GM21528 (cell line): Measurements from ENCODE around the gene TSC22D4.

Source experiments
- ATAC-seq: cut with Tn5 transposase; IDR thresholded peaks from one replicate; pipeline ENCODE4 v1.9.1; 2021; ENCODE audit warnings: mild to moderate bottlenecking, moderate library complexity; ENCODE audit not compliant: unreplicated experiment, low FRiP score

TSC22D4 gene

DNA sequence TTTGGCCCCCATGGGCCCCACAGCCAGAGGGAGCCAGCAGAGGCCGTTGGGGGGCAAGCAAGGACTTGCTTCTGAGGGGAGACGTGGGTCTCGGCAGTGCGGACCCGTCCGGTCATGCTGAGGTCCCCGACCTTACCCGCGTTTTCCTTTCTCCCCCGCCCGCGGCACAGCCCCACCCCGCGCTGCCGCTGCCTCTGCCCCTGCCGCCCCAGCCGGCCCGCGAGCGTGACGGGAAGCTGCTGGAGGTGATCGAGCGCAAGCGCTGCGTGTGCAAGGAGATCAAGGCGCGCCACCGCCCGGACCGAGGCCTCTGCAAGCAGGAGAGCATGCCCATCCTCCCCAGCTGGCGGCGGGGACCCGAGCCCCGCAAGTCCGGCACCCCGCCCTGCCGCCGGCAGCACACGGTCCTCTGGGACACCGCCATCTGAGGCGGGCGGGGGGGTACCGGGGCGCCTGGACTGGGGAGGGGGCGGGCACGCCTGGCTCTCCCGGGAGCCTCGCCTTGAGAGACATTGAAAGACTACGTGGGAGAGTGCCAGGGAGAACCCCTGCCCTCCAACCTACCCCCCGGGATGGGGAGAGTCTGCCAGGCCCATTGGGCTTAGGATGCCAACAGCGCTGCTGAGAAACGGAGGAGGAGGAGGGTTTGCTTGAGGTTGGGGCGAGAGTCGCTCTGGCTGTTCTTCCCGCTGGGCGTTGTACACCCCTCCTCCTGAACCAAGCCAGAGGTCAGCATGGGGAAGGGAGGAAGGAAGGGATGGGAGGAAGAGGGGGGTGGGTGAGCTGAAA, 14.7 kb upstream of the TSC22D4 start:
- ATAC-seq = no peak

DNA sequence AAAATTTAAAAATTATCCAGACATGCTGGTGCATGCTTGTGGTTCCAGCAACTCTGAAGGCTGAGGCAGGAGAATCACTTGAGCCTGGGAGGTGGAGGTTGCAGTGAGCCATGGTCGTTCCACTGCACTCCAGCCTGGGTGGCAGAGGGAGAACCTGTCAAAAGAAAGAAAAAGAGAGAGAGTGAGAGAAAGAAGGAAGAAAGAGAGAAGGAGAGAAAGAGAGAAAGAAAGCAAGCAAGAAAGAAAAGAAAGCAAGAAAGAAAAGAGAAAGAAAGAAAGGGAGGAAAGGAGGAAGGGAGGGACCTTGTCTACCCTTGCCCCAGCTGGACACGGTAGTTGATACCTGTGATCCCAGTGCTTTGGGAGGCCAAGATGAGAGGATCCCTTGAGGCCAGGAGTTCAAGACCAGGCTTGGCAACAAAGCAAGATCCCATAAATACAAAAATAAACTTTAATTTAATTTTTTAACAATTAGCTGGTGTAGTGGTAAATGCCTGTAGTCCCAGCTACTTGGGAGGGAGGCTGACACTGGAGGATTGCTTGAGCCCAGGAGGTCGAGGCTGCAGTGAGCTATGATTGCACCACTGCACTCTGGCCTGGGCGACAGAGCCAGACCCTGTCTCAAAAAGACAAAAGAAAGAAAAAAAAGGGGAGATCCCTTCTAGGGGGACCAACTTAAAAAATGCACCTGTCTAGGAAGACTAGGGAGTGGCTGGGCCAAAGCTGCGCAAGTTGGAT, 13.9 kb upstream of the TSC22D4 start:
- ATAC-seq = no peak

DNA sequence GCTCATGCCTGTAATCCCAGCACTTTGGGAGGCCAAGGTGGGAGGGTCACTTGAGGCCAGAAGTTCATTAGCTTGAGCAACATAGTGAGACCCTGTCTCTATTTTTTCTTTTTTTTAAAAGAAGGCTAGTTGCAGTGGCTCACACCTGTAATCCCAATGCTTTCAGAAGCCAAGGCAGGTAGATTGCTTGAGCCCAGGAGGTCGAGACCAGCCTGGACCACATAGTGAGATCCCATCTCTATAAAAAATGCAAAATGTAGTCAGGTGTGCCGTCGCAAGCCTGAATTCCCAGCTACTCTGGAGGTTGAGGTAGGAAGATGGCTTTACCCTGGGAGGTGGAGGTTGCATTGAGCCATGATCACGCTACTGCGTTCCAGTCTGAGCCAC, 12.2 kb upstream of the TSC22D4 start:
- no peak for ATAC-seq

DNA sequence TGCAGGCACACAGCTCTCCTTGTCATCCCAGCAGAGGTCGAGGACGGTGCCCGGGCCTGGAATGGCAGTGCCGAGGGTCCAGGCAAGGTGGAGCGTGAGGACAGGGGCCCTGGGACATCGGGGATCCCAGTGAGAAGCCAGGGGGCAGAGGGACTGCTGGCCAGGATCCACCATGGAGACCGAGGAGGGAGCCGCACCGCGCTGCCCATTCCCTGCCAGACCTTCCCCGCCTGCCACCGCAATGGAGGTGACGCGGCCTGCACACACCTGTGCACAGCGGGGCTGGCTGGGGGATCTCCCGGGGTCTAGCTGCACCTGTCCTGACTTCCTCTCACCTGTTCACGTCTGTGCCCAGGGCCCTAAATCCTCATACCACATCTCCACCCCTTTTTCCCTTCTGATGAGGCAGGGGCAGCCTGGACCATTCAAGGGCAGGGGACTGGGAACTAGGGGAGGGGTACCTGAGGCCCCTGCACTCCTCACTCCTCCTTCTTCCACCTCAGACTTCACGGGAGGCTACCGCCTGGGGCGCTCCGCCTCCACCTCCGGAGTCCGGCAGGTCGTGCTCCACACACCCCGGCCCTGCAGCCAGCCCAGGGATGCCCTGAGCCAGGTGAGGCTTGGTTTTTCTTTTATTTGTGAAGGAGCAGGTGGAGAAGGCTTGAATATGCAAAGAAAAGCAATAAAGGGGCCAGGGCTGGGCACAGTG, 11.6 kb upstream of the TSC22D4 start:
- ATAC-seq = no peak

DNA sequence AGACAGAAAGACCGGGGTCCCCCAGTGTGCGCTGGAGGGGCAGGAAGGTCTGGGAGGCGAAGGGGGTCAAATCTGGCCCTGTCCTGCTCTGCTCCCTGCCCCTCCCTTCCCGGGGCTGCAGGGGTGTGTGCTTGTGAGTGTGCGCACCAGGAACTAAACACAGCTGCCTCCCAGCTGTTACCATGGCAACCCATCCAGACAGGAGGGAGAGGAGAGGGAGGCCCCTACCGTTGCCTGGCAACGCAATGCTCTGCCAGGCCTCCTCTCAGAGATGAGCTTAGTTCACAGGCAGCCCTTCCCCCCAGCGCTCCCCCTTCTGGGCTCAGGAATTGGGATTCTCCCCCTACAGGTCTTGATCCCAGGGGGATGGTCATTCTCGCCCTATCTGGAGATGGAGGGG, 10.8 kb upstream of the TSC22D4 start:
- no peak for ATAC-seq

DNA sequence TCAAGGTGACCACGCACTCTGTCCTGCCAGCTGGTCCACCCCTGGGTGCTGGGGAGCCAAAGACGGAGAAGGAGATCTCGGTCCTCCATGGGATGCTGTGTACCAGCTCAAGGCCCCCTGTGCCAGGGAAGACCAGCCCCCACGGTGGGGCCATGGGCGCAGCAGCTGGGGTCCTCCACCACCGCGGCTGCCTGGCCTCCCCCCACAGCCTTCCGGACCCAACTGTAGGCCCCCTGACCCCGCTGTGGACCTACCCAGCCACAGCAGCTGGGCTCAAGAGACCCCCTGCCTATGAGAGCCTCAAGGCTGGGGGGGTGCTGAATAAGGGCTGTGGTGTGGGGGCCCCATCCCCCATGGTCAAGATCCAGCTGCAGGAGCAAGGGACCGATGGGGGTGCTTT, 10.1 kb upstream of the TSC22D4 start:
- ATAC-seq = no peak

GRCh38 chr7:100488333-100489095, 9.5 kb upstream of the TSC22D4 start:
- no peak for ATAC-seq

DNA sequence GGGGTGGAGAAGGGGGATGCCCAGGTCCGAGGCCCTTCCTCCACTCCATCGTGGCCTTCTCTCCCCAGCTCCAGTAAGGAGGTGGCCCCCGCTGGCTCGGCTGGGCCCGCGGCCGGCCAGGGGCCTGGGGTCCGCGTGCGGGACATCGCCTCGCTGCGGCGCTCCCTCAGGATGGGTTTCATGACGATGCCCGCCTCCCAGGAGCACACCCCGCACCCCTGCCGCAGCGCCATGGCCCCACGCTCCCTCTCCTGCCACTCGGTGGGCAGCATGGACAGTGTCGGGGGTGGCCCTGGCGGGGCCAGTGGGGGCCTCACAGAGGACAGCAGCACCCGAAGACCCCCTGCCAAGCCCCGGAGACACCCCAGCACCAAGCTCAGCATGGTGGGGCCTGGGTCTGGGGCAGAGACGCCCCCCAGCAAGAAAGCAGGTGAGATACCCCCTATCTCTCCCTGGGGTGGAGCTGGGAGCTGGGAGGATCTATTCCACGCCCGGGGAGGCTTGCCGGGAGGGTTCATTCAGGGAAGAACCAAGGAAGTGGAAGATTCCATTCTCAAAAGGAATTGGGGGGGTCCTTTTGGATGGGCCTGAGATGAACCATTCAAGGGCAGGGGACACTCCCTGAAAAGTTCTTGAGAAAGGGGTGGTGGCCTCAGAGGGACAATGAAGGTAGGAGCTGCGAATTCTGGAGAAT, 7.9 kb upstream of the TSC22D4 start:
- no peak for ATAC-seq

GRCh38 chr7:100486111-100486636, 7.2 kb upstream of the TSC22D4 start:
- no peak for ATAC-seq

- ATAC-seq = no peak
Measured at GRCh38 chr7:100485471-100485876, 6.5 kb upstream of the TSC22D4 start.

DNA sequence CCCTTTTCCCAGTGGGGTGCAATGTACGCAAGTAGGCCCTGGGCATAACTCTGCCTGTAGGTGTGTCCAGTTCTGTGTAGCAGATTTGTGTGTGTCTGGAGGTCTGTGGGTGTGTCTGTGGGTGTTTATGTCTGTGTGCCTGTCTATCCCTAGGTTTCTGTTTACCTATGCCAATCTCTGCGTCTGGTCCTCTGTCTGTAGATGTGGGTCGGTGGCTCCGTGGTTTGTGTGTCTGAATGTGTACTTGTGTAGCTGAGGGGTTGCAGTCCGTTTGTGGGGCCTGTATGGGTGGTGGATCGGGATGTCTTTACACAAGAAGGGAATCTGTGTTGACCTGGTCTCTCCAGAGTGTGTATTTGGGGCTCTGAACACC, 5.6 kb upstream of the TSC22D4 start:
- ATAC-seq = no peak

DNA sequence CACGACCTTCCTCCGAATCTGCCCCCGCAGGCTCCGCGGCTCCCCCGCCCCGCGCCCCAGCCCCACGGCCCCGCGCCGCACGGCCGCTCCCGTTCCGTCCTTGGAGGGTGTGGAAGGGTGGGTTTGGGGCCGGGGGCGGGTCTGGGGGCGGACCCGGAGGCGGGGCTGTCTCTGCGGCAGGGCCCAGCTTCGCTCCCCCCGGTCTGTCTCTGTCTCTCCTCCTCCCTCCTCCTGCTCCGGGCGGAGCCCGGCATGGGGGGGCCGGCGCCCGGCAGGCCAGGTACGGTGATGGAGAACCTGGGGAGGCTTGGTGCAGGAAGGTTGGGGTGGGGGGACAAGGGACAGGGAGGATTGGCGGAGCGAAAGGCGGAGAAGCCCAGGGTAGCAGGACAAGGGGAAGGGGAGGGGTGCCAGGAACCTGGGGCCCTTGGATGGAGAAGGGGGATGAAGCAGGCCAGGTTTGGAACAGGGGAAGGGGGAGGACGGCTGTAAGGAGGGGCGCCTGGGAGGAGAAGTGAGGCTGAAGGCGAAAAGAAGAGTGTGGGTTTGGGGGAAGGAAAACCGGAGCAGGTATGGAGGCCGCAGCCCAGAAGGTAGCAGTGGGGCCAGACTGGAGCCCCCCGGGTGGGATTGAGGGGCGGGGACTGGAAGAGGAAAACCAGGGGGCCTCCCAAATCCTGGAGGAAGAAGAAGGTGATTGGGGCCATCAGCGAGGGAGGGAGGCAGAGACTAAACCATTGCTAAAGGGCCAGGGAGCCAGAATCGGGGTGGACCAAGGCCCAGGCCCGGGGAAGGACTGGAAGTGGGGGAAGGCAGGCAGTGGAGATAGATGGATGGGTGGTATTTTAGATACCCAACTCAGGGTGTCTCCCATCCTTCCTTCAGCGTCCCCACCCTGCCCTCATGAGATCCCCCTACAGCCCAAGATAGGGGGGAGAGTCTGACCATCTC, 5.0 kb upstream of the TSC22D4 start, which contains the start of gene NYAP1:
TSS of gene NYAP1 (plus strand) at position 206 of the 951 bp plus-strand sequence. CDS start 1,385 bp downstream, outside the sequence.
- ATAC-seq = no peak

DNA sequence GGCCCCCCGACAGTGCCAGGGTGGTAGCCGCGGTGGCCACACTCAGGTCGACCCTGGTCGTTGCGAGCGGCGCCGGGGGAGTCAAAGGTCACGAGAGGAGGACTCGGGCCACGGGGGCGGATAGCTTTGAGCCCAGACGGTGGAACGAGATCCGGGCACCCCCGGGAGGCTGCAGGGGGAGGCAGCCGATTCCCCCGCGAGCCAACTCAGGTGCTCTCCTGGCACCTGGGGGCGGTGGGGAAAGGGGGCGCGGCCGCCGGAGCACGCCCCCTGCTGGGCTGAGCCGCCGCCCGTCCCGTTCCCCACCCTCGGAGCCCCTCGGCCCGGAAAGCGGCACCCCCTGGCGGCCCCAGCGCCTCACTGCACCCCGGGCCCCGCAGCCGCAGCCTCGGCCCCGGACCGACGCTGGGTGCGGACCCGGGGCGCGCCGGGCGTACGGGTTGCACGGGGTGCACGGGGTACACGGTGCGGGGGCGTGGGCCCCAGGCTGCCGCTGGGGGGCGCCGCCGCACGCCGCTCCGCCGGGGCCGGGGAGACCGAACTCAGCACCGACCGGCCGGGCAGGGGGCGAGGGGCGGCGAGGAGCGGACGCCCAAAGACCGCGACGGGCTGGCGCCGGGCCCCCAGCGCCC, 4.2 kb upstream of the TSC22D4 start:
- ATAC-seq = peak; percentile 48

- ATAC-seq = no peak
Measured at GRCh38 chr7:100482728-100483089, 3.7 kb upstream of the TSC22D4 start.

DNA sequence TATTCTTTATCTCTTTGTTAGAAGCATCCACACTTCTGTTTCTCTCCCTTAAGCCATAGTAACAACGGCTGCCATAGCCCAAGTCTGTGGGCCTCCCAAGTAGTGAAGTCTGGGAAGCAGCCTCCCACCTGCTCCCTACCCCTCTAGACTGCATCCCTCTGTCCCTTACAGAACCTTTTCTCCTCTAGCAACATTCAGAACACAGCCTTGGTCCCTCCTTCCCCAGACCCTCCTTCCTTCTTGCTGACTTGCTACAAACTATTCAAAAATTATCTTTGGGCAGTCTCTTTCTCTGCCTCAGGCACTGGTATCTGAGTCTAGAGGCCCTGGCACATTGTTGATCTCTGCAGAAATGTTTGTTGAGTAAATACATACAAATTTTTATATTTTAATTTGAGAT, 2.5 kb upstream of the TSC22D4 start:
- no peak for ATAC-seq

- ATAC-seq = no peak
Measured at GRCh38 chr7:100477871-100478267, 1.1 kb downstream of the TSC22D4 start.

DNA sequence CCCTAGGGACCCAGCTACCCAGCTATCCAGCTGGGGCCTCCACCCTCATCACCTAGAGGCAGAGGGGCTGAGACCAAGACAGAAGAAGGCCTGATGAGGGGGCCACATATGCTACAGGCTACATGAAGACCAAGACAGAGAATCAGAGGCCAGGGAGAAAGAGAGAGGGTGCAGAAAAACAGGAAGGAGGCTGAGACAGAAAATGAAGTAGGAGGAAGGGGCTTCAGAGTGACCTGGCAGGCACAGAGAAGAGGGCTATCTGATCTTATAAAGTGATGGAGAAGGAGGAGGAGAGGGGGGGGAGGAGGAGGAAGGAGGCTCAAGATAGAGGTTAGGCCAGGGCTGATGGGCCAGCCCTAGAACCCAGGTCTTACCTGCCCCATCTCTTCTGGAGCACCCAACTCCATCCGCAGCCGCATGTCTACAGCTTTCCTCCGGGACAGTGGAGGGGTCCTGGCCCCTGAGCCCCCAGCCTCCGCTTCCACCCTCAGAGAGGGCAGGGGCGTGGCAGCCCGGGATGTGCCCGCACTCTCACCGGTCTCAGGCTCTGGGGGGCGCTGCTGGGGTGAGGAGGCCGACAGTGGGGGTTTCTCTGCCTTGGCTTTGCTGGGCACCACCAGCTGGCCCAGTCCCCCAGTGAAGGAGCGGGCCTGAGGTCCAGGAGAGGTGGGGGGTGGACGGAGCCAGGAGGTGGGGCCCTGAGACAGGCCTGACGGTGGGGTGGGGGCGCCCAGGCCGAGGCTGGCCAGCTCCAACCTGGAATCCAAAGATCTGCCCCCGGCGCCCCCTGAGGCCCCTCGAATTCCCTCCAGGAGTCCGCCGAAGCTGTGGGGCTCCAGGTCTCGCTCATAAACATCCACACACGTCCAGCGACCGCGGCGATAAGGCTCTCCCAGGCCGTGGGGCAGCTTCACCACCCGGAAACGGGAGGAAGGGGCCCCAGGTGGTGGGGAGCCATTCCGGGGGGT, 1.8 kb downstream of the TSC22D4 start:
- no peak for ATAC-seq
